GM23338 (cell line): ENCODE measurements around the gene APOL3. TPM values are rescaled to one million over a fixed set of nuclear protein-coding genes. Genes with fewer than 3 reads are reported as not detected.
A peak's percentile ranks its signal among the peaks of the same experiment; 100 is the strongest.

Source experiments
- ATAC-seq: fragments of 200-7000 bp; cut with Tn5 transposase; 3 replicates; pipeline ENCODE4 v1.9.1; 2020
- DNase-seq: peaks from one replicate; pipeline ENCODE4 v3.0.0-alpha.2; 2015; ENCODE audit warnings: low spot score
- H2AFZ ChIP-seq: fragments of 200-600 bp; sonication (generic); 2 replicates; pipeline ENCODE4 v1.8.0; 2016; ENCODE audit warnings: antibody characterized with exemption, mild to moderate bottlenecking, moderate library complexity
- H3F3A ChIP-seq: fragments of 200-600 bp; sonication (generic); replicated peaks from 2 replicates; pipeline ENCODE4 v1.8.0; 2017; ENCODE audit warnings: antibody characterized with exemption, mixed run types, low read depth
- H3K27ac ChIP-seq: fragments of 200-600 bp; sonication (generic); 2 replicates; pipeline ENCODE4 v1.6.1; 2016; ENCODE audit warnings: low read depth
- H3K27me3 ChIP-seq: fragments of 200-600 bp; sonication (generic); 2 replicates; pipeline ENCODE4 v1.8.0; 2016; ENCODE audit warnings: mild to moderate bottlenecking, mixed run types, moderate library complexity; ENCODE audit not compliant: insufficient read depth
- H3K36me3 ChIP-seq: fragments of 200-600 bp; sonication (generic); 2 replicates; pipeline ENCODE4 v1.8.0; 2016; ENCODE audit warnings: mild to moderate bottlenecking; ENCODE audit not compliant: insufficient read depth
- H3K4me1 ChIP-seq: fragments of 200-600 bp; sonication (generic); 2 replicates; pipeline ENCODE4 v1.8.0; 2016; ENCODE audit warnings: mild to moderate bottlenecking, moderate library complexity; ENCODE audit not compliant: insufficient read depth
- H3K4me2 ChIP-seq: fragments of 200-600 bp; sonication (generic); 2 replicates; pipeline ENCODE4 v1.7.1; 2017; ENCODE audit warnings: mixed run types
- H3K4me3 ChIP-seq: fragments of 200-600 bp; sonication (generic); 2 replicates; pipeline ENCODE4 v1.6.1; 2016; ENCODE audit warnings: mixed run types
- H3K79me2 ChIP-seq: fragments of 200-600 bp; sonication (generic); replicated peaks from 2 replicates; pipeline ENCODE4 v1.8.0; 2017; ENCODE audit warnings: mild to moderate bottlenecking; ENCODE audit not compliant: insufficient read depth
- H3K9me2 ChIP-seq: fragments of 200-600 bp; sonication (generic); 2 replicates; pipeline ENCODE4 v1.8.0; 2017; ENCODE audit not compliant: insufficient read depth
- H4K20me1 ChIP-seq: fragments of 200-600 bp; sonication (generic); replicated peaks from 2 replicates; pipeline ENCODE4 v1.8.0; 2017; ENCODE audit warnings: mild to moderate bottlenecking; ENCODE audit not compliant: insufficient read depth
- H3K27ac Mint-ChIP-seq: 2 replicates; pipeline ENCODE4 v1.8.0; 2020; ENCODE audit warnings: inconsistent platforms, mild to moderate bottlenecking, moderate library complexity, mixed read lengths
- H3K27me3 Mint-ChIP-seq: 3 replicates; pipeline ENCODE4 v1.8.0; 2022; ENCODE audit warnings: low read depth, mild to moderate bottlenecking, moderate library complexity, mixed read lengths, inconsistent platforms; ENCODE audit not compliant: insufficient read depth, poor library complexity
- H3K36me3 Mint-ChIP-seq: 3 replicates; pipeline ENCODE4 v1.8.0; 2021; ENCODE audit warnings: low read depth, mild to moderate bottlenecking, inconsistent platforms, moderate library complexity, mixed read lengths
- H3K4me1 Mint-ChIP-seq: 3 replicates; pipeline ENCODE4 v1.8.0; 2020; ENCODE audit warnings: mild to moderate bottlenecking, inconsistent platforms, mixed read lengths
- H3K4me3 Mint-ChIP-seq: 3 replicates; pipeline ENCODE4 v1.8.0; 2021; ENCODE audit warnings: moderate library complexity, mild to moderate bottlenecking, inconsistent platforms, mixed read lengths
- H3K9me3 Mint-ChIP-seq: 3 replicates; pipeline ENCODE4 v1.8.0; 2020; ENCODE audit warnings: moderate library complexity, mild to moderate bottlenecking, inconsistent platforms, mixed read lengths
- CREB1 ChIP-seq: fragments of 250-450 bp; sonication (Bioruptor Pico); IDR thresholded peaks from 2 replicates; pipeline ENCODE4 v1.5.0; 2020; ENCODE audit warnings: low read depth, mild to moderate bottlenecking, moderate library complexity
- CTCF ChIP-seq, 2 experiments: fragments of 200-600 bp in 1 of 2; sonication (generic) in 1 of 2; conservative IDR thresholded peaks; 2 replicates each; pipeline versions ENCODE4 v1.5.1 to v1.6.1; 2016 to 2017; ENCODE audit warnings: antibody characterized with exemption in 2 of 2, low read depth in 2 of 2, mild to moderate bottlenecking in 2 of 2, moderate library complexity in 1 of 2
- ETS1 ChIP-seq: IDR thresholded peaks from 2 replicates; pipeline ENCODE4 v1.6.1; 2016; ENCODE audit warnings: antibody characterized with exemption
- EZH2 ChIP-seq: fragments of 200-600 bp; sonication (generic); IDR thresholded peaks from one replicate; pipeline ENCODE4 v1.8.0; 2017; ENCODE audit warnings: antibody characterized with exemption, mild to moderate bottlenecking, low read depth; ENCODE audit not compliant: unreplicated experiment
- EZH2phosphoT487 ChIP-seq: fragments of 200-600 bp; sonication (generic); IDR thresholded peaks from one replicate; pipeline ENCODE4 v1.8.1; 2018; ENCODE audit warnings: antibody characterized with exemption; ENCODE audit not compliant: unreplicated experiment
- JUNB ChIP-seq: IDR thresholded peaks from one replicate; pipeline ENCODE4 v1.6.1; 2016; ENCODE audit warnings: antibody characterized with exemption; ENCODE audit not compliant: unreplicated experiment
- NANOG ChIP-seq: IDR thresholded peaks from 2 replicates; pipeline ENCODE4 v1.6.1; 2016; ENCODE audit warnings: antibody characterized with exemption, borderline replicate concordance
- POLR2AphosphoS5 ChIP-seq: IDR thresholded peaks from 2 replicates; pipeline ENCODE4 v1.6.1; 2016; ENCODE audit warnings: antibody characterized with exemption, low read depth
- REST ChIP-seq: IDR thresholded peaks from one replicate; pipeline ENCODE4 v1.6.1; 2018; ENCODE audit warnings: antibody characterized with exemption; ENCODE audit not compliant: unreplicated experiment
- STAT1 ChIP-seq: IDR thresholded peaks from one replicate; pipeline ENCODE4 v1.6.1; 2016; ENCODE audit warnings: antibody characterized with exemption; ENCODE audit not compliant: unreplicated experiment
- ZNF114 ChIP-seq: fragments of 250-450 bp; sonication (Bioruptor Pico); IDR thresholded peaks from 2 replicates; pipeline ENCODE4 v1.5.0; 2020; ENCODE audit warnings: mild to moderate bottlenecking, moderate library complexity
- ZNF331 ChIP-seq: fragments of 250-450 bp; sonication (Bioruptor Pico); IDR thresholded peaks from 2 replicates; pipeline ENCODE4 v1.5.0; 2020; ENCODE audit warnings: low read depth, mild to moderate bottlenecking, moderate library complexity
- ZNF462 ChIP-seq: fragments of 250-450 bp; sonication (Bioruptor Pico); IDR thresholded peaks from 2 replicates; pipeline ENCODE4 v1.5.0; 2020; ENCODE audit warnings: mild to moderate bottlenecking, moderate library complexity
- polyA plus RNA-seq: library from polyadenylated mRNA; unstranded; fragments of >200 nt; fragmentation: Nextera tagmentation; extraction: Ambion mirVana; gene quantifications from 2 replicates; pipeline ENCODE4 v1.2.1, GENCODE V29; 2016
- total RNA-seq: library from RNA; depleted of rRNA; stranded (reverse); fragments of >200 nt; shearing (Covaris generic); gene quantifications from 2 replicates; pipeline ENCODE4 v1.2.3, GENCODE V29; 2014

The APOL3 gene
- total and polyA plus RNA-seq, 2 experiments from 2014 or later: not detected

GRCh38 chr22:36104988-36105387 is 55.6 kb downstream of the APOL3 start:
- no peak overlapping the region for H3K27ac ChIP-seq
- DNase-seq: no peak
- TF ChIP-seq ZNF462 (CRISPR knock-in tag) (no peak), REST (no peak), ZNF331 (CRISPR knock-in tag) (no peak), ZNF114 (CRISPR knock-in tag) (no peak), CTCF (conservative IDR thresholded peaks at IDR 0.05; ENCODE audit: low read depth in 2 of 2) (no peak), STAT1 (no peak), EZH2 (no peak), EZH2phosphoT487 (no peak), JUNB (no peak), NANOG (no peak), ETS1 (no peak), POLR2AphosphoS5 (no peak), CREB1 (CRISPR knock-in tag) (no peak)
- no peaks in the 10 kb centered on the region for H3K36me3 ChIP-seq
- H2AFZ ChIP-seq: peak overlapping the region; percentile 61; the same call in 1 of the 2 replicates
- H3K4me2 ChIP-seq: no peak overlapping the region
- Mint-ChIP-seq H3K4me3 (no peak overlapping the region), H3K9me3 (peaks cover 5% of the 10 kb centered on the region), H3K4me1 (peaks cover 7% of the 10 kb centered on the region; the same call in 2 of the 3 replicates), H3K27me3 (peaks cover 5% of the 10 kb centered on the region), H3K27ac (no peak overlapping the region), H3K36me3 (no peaks in the 10 kb centered on the region)
- no peaks in the 10 kb centered on the region for H3K9me2 ChIP-seq
- no peaks in the 10 kb centered on the region for H4K20me1 ChIP-seq
- H3K4me1 ChIP-seq: no peaks in the 10 kb centered on the region
- H3K27me3 ChIP-seq: no peaks in the 10 kb centered on the region
- H3K4me3 ChIP-seq: no peak overlapping the region
- H3K79me2 ChIP-seq: no peaks in the 10 kb centered on the region
- ATAC-seq: no peak
- H3F3A ChIP-seq: no peaks in the 10 kb centered on the region
